DND-41 (cell line): Measurements from ENCODE around the gene SLC16A10.

Experiments used
- ATAC-seq: fragments of 200-7000 bp; cut with Tn5 transposase; 3 replicates; pipeline ENCODE4 v1.9.1; 2021; ENCODE audit warnings: low read depth; ENCODE audit not compliant: insufficient read depth
- DNase-seq: peaks from one replicate; pipeline ENCODE4 v3.0.0-alpha.2; 2020
- H2AFZ ChIP-seq: 2 replicates; pipeline ENCODE4 v1.6.0; 2012; ENCODE audit warnings: low read depth, low read length
- H3K27ac ChIP-seq: 2 replicates; pipeline ENCODE4 v1.5.1; 2012; ENCODE audit warnings: low read length, inconsistent platforms
- H3K27me3 ChIP-seq: fragments of 200-600 bp; sonication (generic); 2 replicates; pipeline ENCODE4 v1.6.0; 2012; ENCODE audit warnings: low read length, mild to moderate bottlenecking, inconsistent platforms; ENCODE audit not compliant: insufficient read depth, poor library complexity
- H3K36me3 ChIP-seq: 2 replicates; pipeline ENCODE4 v1.5.1; 2012; ENCODE audit warnings: low read length, inconsistent platforms; ENCODE audit not compliant: insufficient read depth
- H3K4me1 ChIP-seq: 2 replicates; pipeline ENCODE4 v1.5.1; 2012; ENCODE audit warnings: mild to moderate bottlenecking, low read length; ENCODE audit not compliant: insufficient read depth
- H3K4me2 ChIP-seq: 2 replicates; pipeline ENCODE4 v1.6.0; 2012; ENCODE audit warnings: mild to moderate bottlenecking, moderate library complexity, low read length, inconsistent platforms; ENCODE audit not compliant: insufficient read depth
- H3K4me3 ChIP-seq, 2 experiments: fragments of 200-600 bp in 1 of 2; shearing (Covaris generic) in 1 of 2; 2 replicates each; pipeline ENCODE4 v1.5.1; 2012 to 2016; ENCODE audit warnings: inconsistent platforms in 2 of 2, low read length in 2 of 2, mild to moderate bottlenecking in 2 of 2, low read depth in 1 of 2, moderate library complexity in 1 of 2
- H3K79me2 ChIP-seq: 2 replicates; pipeline ENCODE4 v1.6.0; 2012; ENCODE audit warnings: low read length, inconsistent platforms; ENCODE audit not compliant: insufficient read depth
- H3K9ac ChIP-seq: 2 replicates; pipeline ENCODE4 v1.6.0; 2012; ENCODE audit warnings: low read depth, mild to moderate bottlenecking, inconsistent platforms, low read length, moderate library complexity
- H3K9me3 ChIP-seq: 2 replicates; pipeline ENCODE4 v1.5.1; 2012; ENCODE audit warnings: low read length, moderate library complexity, mild to moderate bottlenecking, inconsistent platforms; ENCODE audit not compliant: insufficient read depth, severe bottlenecking
- H4K20me1 ChIP-seq: 2 replicates; pipeline ENCODE4 v1.6.0; 2012; ENCODE audit warnings: low read length; ENCODE audit not compliant: insufficient read depth
- EZH2 ChIP-seq: IDR thresholded peaks from 3 replicates; pipeline ENCODE4 v1.6.1; 2012; ENCODE audit warnings: borderline replicate concordance, low read depth, mild to moderate bottlenecking, moderate library complexity, low read length, inconsistent platforms; ENCODE audit not compliant: severe bottlenecking
- TF ChIP-seq, protein P1 (sequence below): IDR thresholded peaks from 2 replicates; pipeline ENCODE4 v1.5.1; 2012; ENCODE audit warnings: borderline replicate concordance, low read length, moderate library complexity, mild to moderate bottlenecking; ENCODE audit not compliant: poor library complexity, severe bottlenecking; ENCODE audit errors: extremely low read depth

The SLC16A10 gene

DNA sequence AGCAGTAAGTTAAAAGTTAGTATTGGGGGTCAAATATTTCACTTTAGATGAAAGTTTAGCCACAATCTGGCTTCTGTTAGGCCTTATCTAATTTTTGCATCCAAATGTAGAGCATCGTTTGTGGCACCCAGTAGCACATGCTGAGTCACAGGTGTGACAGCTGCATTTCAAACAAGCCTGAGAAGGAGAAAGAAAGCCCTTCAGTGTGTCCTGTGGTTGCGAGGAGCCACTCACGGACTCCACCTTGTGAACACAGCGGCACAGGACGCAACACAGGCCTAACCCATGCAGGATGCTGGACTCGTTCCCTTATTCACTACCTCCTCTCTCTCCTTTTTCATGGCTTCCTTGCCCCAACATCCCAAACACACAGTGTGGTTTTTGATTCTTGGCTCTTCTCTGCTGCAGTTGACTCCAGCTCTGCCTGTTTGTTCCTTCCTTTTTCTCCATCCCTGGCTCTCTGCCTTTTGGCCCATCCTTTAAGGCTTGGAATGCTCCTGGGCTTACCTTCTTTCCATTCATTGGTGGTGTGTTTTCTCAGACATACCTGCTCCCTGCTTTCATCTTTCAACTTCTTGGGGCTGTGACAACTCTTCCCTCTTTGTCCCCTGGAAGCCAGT is 124.2 kb downstream of the SLC16A10 start:
- Histone ChIP-seq H3K4me1 (no peaks in the 10 kb centered on the region), H3K36me3 (no peaks in the 10 kb centered on the region), H3K27ac (no peak overlapping the region), H3K79me2 (no peaks in the 10 kb centered on the region), H3K9me3 (no peaks in the 10 kb centered on the region), H3K27me3 (no peaks in the 10 kb centered on the region), H3K4me2 (no peak overlapping the region), H2AFZ (no peak overlapping the region), H3K4me3 (no peak overlapping the region), H3K9ac (no peak overlapping the region), H4K20me1 (no peaks in the 10 kb centered on the region)
- no peak for TF ChIP-seq EZH2
- TF ChIP-seq, protein P1, sequence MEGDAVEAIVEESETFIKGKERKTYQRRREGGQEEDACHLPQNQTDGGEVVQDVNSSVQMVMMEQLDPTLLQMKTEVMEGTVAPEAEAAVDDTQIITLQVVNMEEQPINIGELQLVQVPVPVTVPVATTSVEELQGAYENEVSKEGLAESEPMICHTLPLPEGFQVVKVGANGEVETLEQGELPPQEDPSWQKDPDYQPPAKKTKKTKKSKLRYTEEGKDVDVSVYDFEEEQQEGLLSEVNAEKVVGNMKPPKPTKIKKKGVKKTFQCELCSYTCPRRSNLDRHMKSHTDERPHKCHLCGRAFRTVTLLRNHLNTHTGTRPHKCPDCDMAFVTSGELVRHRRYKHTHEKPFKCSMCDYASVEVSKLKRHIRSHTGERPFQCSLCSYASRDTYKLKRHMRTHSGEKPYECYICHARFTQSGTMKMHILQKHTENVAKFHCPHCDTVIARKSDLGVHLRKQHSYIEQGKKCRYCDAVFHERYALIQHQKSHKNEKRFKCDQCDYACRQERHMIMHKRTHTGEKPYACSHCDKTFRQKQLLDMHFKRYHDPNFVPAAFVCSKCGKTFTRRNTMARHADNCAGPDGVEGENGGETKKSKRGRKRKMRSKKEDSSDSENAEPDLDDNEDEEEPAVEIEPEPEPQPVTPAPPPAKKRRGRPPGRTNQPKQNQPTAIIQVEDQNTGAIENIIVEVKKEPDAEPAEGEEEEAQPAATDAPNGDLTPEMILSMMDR, result no peak
- ATAC-seq (0 out of 3 replicates have a peak, but pooled peaks have one; percentile 32), DNase-seq (no peak)

DNA sequence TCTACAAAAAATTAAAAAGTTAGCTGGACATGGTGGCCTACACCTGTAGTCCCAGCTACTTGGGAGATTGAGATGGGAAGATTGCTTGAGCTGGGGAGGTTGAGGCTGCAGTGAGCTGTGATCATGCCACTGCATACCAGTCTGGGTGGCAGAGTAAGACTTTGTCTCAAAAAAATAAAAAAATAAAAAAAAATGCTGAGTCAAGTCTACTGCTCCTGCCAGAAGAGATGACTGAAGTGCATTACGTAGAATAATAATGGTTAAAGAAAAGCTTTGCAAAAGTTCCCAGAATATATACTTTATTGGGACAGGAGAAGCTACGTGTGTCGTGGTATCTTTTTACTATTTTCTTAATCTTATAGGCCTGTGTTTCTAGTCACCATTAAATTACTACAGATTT is 125.3 kb downstream of the SLC16A10 start:
- no peaks in the 10 kb centered on the region for H3K4me1 ChIP-seq
- H3K27ac ChIP-seq, result no peak overlapping the region
- no peak overlapping the region for H3K4me3 ChIP-seq
- DNase-seq, result no peak
- H3K79me2 ChIP-seq, result no peaks in the 10 kb centered on the region
- no peaks in the 10 kb centered on the region for H3K9me3 ChIP-seq
- no peak for TF ChIP-seq EZH2
- TF ChIP-seq, protein P1, result no peak
- no peak overlapping the region for H2AFZ ChIP-seq
- H4K20me1 ChIP-seq, result no peaks in the 10 kb centered on the region
- no peak for ATAC-seq
- H3K4me2 ChIP-seq, result no peak overlapping the region
- no peaks in the 10 kb centered on the region for H3K36me3 ChIP-seq
- no peak overlapping the region for H3K9ac ChIP-seq
- H3K27me3 ChIP-seq, result no peaks in the 10 kb centered on the region

DNA sequence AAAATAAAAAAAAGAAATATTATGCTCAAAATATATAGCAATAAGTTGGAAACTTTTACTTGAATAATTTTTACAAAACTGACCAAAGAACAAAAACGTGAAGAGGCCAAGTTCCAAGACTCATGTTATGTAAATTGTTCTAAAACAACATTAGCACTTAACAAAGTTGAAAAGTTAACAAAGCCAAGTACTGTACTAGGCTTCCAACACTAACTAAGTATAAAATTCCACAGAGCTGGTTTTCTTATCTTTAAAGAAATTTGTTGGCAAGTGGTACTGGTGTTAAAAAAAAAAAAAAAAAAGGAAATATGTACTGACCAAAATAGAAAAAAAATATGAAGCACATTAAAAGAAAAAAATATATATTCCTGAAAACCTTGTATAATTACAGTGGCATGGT is 127.8 kb downstream of the SLC16A10 start:
- Histone ChIP-seq H3K79me2 (no peaks in the 10 kb centered on the region), H4K20me1 (no peaks in the 10 kb centered on the region), H3K4me1 (no peaks in the 10 kb centered on the region), H3K36me3 (no peaks in the 10 kb centered on the region), H3K27me3 (no peaks in the 10 kb centered on the region), H3K27ac (no peak overlapping the region), H3K9ac (no peak overlapping the region), H3K9me3 (no peaks in the 10 kb centered on the region), H3K4me2 (no peak overlapping the region), H3K4me3 (no peak overlapping the region), H2AFZ (no peak overlapping the region)
- TF ChIP-seq EZH2, result no peak
- TF ChIP-seq, protein P1, result no peak
- DNase-seq, result no peak
- ATAC-seq, result no peak
